Parathyroid adenoma (tissue), 2 donors: ENCODE measurements around the gene BANF1.

Experiments used
- H2AFZ ChIP-seq: fragments of 300-600 bp; sonication (generic); one replicate; pipeline ENCODE4 v1.7.0; 2017; ENCODE audit warnings: antibody characterized with exemption, mild to moderate bottlenecking
- H3K27ac ChIP-seq: fragments of 300-600 bp; sonication (generic); one replicate; pipeline ENCODE4 v1.7.0; 2017
- H3K27me3 ChIP-seq: fragments of 300-600 bp; sonication (generic); one replicate; pipeline ENCODE4 v1.7.0; 2017; ENCODE audit warnings: low read length; ENCODE audit not compliant: control insufficient read depth, insufficient read depth
- H3K36me3 ChIP-seq: fragments of 300-600 bp; sonication (generic); one replicate; pipeline ENCODE4 v1.7.0; 2017; ENCODE audit warnings: low read length; ENCODE audit not compliant: control insufficient read depth, insufficient read depth
- H3K4me1 ChIP-seq: fragments of 300-600 bp; sonication (generic); one replicate; pipeline ENCODE4 v1.7.0; 2017; ENCODE audit warnings: control low read depth
- H3K4me2 ChIP-seq: fragments of 300-600 bp; sonication (generic); one replicate; pipeline ENCODE4 v1.7.0; 2017; ENCODE audit warnings: low read length
- H3K4me3 ChIP-seq: fragments of 300-600 bp; sonication (generic); one replicate; pipeline ENCODE4 v1.7.0; 2017; ENCODE audit warnings: low read depth, low read length
- H3K79me2 ChIP-seq: fragments of 300-600 bp; sonication (generic); one replicate; pipeline ENCODE4 v1.7.0; 2017; ENCODE audit warnings: control low read depth
- H3K9ac ChIP-seq: fragments of 300-600 bp; sonication (generic); one replicate; pipeline ENCODE4 v1.7.0; 2017; ENCODE audit warnings: mild to moderate bottlenecking
- H3K9me3 ChIP-seq: fragments of 300-600 bp; sonication (generic); one replicate; pipeline ENCODE4 v1.7.0; 2017; ENCODE audit warnings: low read length; ENCODE audit not compliant: control insufficient read depth
- CTCF ChIP-seq: fragments of 300-600 bp; sonication (generic); IDR thresholded peaks from one replicate; pipeline ENCODE4 v1.7.0; 2017; ENCODE audit warnings: antibody characterized with exemption, mild to moderate bottlenecking
- donor health status: primary hyperparathyroidism.

Gene BANF1

GRCh38 chr11:65981972-65982823 is 20.1 kb upstream of the BANF1 start:
- H3K27ac ChIP-seq, result no peak overlapping the region
- no peak overlapping the region for H3K4me2 ChIP-seq
- H2AFZ ChIP-seq, result no peak overlapping the region
- H3K9me3 ChIP-seq, result no peaks in the 10 kb centered on the region
- H3K4me3 ChIP-seq, result no peak overlapping the region
- no peaks in the 10 kb centered on the region for H3K36me3 ChIP-seq
- TF ChIP-seq CTCF, result no peak
- H3K27me3 ChIP-seq, result no peaks in the 10 kb centered on the region
- H3K79me2 ChIP-seq, result no peaks in the 10 kb centered on the region
- no peaks in the 10 kb centered on the region for H3K4me1 ChIP-seq
- no peak overlapping the region for H3K9ac ChIP-seq

DNA sequence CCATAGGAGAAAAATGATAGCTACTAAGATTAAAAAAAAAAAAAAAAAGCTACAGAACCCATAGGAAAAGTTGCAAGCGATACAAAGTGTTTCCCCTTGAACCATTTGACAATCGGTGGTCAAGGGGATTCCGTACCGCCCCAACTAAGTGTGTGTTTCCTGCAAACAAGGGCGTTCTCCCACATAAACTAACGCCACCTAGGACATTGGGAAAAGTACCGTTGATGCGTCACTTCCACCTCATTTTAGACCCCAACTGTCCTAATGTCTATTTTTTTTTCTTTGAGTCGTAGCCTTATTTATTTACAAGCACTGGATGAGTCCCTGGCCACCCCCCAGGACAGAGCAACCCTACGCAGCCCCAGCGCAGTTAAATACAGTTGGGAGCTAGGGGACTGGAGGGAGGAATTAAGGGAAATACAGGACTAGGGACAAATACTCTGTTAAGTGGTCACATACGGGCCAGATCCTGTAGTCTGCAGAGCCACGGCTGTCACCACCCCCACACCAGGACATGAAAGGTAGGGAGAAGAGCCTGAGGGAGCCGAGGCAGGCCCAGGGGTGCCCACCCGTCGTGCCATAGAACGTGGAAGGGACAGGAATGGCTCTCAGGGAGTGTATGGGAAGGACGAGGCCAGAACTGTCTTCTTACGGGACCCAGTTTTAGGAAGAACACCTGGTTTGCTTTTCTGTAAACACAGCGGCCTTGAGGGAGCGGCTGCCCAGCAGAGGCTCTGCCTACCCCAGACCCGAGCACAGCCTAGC is 19.3 kb upstream of the BANF1 start:
- Histone ChIP-seq H2AFZ (no peak overlapping the region), H3K27ac (no peak overlapping the region), H3K36me3 (no peaks in the 10 kb centered on the region), H3K27me3 (no peaks in the 10 kb centered on the region), H3K4me2 (no peak overlapping the region), H3K9me3 (no peaks in the 10 kb centered on the region), H3K4me1 (no peaks in the 10 kb centered on the region), H3K9ac (no peak overlapping the region), H3K4me3 (no peak overlapping the region), H3K79me2 (no peaks in the 10 kb centered on the region)
- no peak for TF ChIP-seq CTCF

- H3K4me3 ChIP-seq, result no peak overlapping the region
- no peaks in the 10 kb centered on the region for H3K36me3 ChIP-seq
- TF ChIP-seq CTCF, result no peak
- no peaks in the 10 kb centered on the region for H3K27me3 ChIP-seq
- H3K27ac ChIP-seq, result no peak overlapping the region
- H3K79me2 ChIP-seq, result no peaks in the 10 kb centered on the region
- H3K9ac ChIP-seq, result no peak overlapping the region
- no peaks in the 10 kb centered on the region for H3K4me1 ChIP-seq
- no peaks in the 10 kb centered on the region for H3K9me3 ChIP-seq
- no peak overlapping the region for H2AFZ ChIP-seq
- no peak overlapping the region for H3K4me2 ChIP-seq
Observed at GRCh38 chr11:65983589-65983987, 18.7 kb upstream of the BANF1 start.

DNA sequence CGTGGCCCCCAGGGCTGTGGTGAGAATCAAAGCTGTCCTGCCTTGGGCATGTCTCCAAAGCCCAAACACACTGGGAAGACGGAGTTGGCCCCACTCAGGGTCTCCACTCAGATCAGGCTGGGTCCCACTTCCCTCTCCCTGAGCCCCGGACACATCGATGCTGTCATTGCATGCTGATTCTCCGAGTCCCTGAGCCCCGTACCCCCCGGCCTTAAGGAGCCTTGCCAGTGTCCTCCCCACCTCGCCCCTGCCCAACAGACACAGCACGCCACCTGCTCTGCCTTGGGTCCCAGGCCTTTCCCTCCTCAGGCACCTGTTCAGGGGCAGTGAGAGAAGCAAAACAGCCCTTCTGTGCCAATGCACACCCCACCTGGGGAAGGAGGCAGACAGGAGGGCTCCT is 15.0 kb upstream of the BANF1 start:
- Histone ChIP-seq H3K27ac (no peak overlapping the region), H3K4me1 (no peaks in the 10 kb centered on the region), H3K4me2 (no peak overlapping the region), H3K36me3 (no peaks in the 10 kb centered on the region), H3K27me3 (no peaks in the 10 kb centered on the region), H3K9me3 (no peaks in the 10 kb centered on the region), H3K9ac (no peak overlapping the region), H3K79me2 (no peaks in the 10 kb centered on the region), H3K4me3 (no peak overlapping the region), H2AFZ (no peak overlapping the region)
- TF ChIP-seq CTCF, result no peak
